Measurements from ENCODE around the gene PWWP2A. TPM values are rescaled to one million over a fixed set of nuclear protein-coding genes. Genes with fewer than 3 reads are reported as not detected.
"Not testable (repeated sequence)": the region's sequence is repeated elsewhere in the genome, so short reads cannot be mapped to it uniquely, and the experiment has no call there.

The PWWP2A gene
- total RNA-seq, 1 donor from 2014 or later: 9.9 TPM

GRCh38 chr5:160071916-160072315, 47.3 kb downstream of the PWWP2A start:
- H3K4me1 ChIP-seq: peaks cover 15% of the 10 kb centered on the region
- H3K36me3 ChIP-seq: peaks cover 6% of the 10 kb centered on the region
- no peaks in the 10 kb centered on the region for H3K9me3 ChIP-seq (replicated peaks)
- no peak overlapping the region for H3K27ac ChIP-seq (replicated peaks)
- DNase-seq: no peak
- no peaks in the 10 kb centered on the region for H3K27me3 ChIP-seq (ENCODE audit: low read depth)
- H3K4me3 ChIP-seq: no peak overlapping the region
- TF ChIP-seq, protein P1, sequence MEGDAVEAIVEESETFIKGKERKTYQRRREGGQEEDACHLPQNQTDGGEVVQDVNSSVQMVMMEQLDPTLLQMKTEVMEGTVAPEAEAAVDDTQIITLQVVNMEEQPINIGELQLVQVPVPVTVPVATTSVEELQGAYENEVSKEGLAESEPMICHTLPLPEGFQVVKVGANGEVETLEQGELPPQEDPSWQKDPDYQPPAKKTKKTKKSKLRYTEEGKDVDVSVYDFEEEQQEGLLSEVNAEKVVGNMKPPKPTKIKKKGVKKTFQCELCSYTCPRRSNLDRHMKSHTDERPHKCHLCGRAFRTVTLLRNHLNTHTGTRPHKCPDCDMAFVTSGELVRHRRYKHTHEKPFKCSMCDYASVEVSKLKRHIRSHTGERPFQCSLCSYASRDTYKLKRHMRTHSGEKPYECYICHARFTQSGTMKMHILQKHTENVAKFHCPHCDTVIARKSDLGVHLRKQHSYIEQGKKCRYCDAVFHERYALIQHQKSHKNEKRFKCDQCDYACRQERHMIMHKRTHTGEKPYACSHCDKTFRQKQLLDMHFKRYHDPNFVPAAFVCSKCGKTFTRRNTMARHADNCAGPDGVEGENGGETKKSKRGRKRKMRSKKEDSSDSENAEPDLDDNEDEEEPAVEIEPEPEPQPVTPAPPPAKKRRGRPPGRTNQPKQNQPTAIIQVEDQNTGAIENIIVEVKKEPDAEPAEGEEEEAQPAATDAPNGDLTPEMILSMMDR (IDR thresholded peaks at IDR 0.05; ENCODE audit: borderline replicate concordance): no peak
- intact Hi-C loops (cut with micrococcal nuclease): no loop called here

- no peak overlapping the region for H3K4me3 ChIP-seq
- no peaks in the 10 kb centered on the region for H3K9me3 ChIP-seq (replicated peaks)
- no peaks in the 10 kb centered on the region for H3K27me3 ChIP-seq (ENCODE audit: low read depth)
- H3K36me3 ChIP-seq: peaks cover 9% of the 10 kb centered on the region
- peaks cover 15% of the 10 kb centered on the region for H3K4me1 ChIP-seq
- no peak overlapping the region for H3K27ac ChIP-seq (replicated peaks)
- intact Hi-C loops (cut with micrococcal nuclease): no loop called here
- TF ChIP-seq, protein P1 (IDR thresholded peaks at IDR 0.05; ENCODE audit: borderline replicate concordance): no peak
- DNase-seq: peak; percentile 25
Observed at GRCh38 chr5:160071516-160071915, 47.7 kb downstream of the PWWP2A start.

- intact Hi-C loops (cut with micrococcal nuclease); H3K9me3 ChIP-seq (replicated peaks); H3K27ac ChIP-seq (replicated peaks); DNase-seq; H3K4me3 ChIP-seq; H3K27me3 ChIP-seq (ENCODE audit: low read depth): not testable (repeated sequence)
- Histone ChIP-seq H3K4me1 (peaks cover 23% of the 10 kb centered on the region), H3K36me3 (peaks cover 32% of the 10 kb centered on the region)
Observed at GRCh38 chr5:160069120-160069519, 50.1 kb downstream of the PWWP2A start.

- TF ChIP-seq, protein P1 (IDR thresholded peaks at IDR 0.05; ENCODE audit: borderline replicate concordance): no peak
- intact Hi-C loops (cut with micrococcal nuclease): no loop called here
- H3K9me3 ChIP-seq (replicated peaks): no peaks in the 10 kb centered on the region
- H3K36me3 ChIP-seq: peaks cover 47% of the 10 kb centered on the region
- H3K4me3 ChIP-seq: no peak overlapping the region
- H3K27me3 ChIP-seq (ENCODE audit: low read depth): no peaks in the 10 kb centered on the region
- no peak for DNase-seq
- peaks cover 14% of the 10 kb centered on the region for H3K4me1 ChIP-seq
- H3K27ac ChIP-seq (replicated peaks): no peak overlapping the region
Observed at GRCh38 chr5:160064995-160065614, 54.1 kb downstream of the PWWP2A start.

GRCh38 chr5:160064417-160064810, 54.8 kb downstream of the PWWP2A start:
- Histone ChIP-seq H3K4me1 (peaks cover 15% of the 10 kb centered on the region), H3K27me3 (ENCODE audit: low read depth) (no peaks in the 10 kb centered on the region), H3K36me3 (peaks cover 50% of the 10 kb centered on the region), H3K27ac (replicated peaks) (no peak overlapping the region), H3K4me3 (no peak overlapping the region), H3K9me3 (replicated peaks) (no peaks in the 10 kb centered on the region)
- intact Hi-C loops (cut with micrococcal nuclease): no loop called here
- peak; percentile 26 for DNase-seq
- TF ChIP-seq, protein P1 (IDR thresholded peaks at IDR 0.05; ENCODE audit: borderline replicate concordance): no peak

GRCh38 chr5:160061770-160062169, 57.5 kb downstream of the PWWP2A start:
- intact Hi-C loops (cut with micrococcal nuclease): no loop called here
- H3K27me3 ChIP-seq (ENCODE audit: low read depth): no peaks in the 10 kb centered on the region
- H3K9me3 ChIP-seq (replicated peaks): no peaks in the 10 kb centered on the region
- no peak overlapping the region for H3K27ac ChIP-seq (replicated peaks)
- TF ChIP-seq, protein P1 (IDR thresholded peaks at IDR 0.05; ENCODE audit: borderline replicate concordance): no peak
- H3K4me1 ChIP-seq: peaks cover 15% of the 10 kb centered on the region
- H3K36me3 ChIP-seq: peaks cover 64% of the 10 kb centered on the region
- no peak overlapping the region for H3K4me3 ChIP-seq
- no peak for DNase-seq

Data from left ventricle myocardium inferior (tissue), 1 donor.